KMS-11 (cell line): ENCODE results near the gene SEMA5A.

Source experiments
- H2AFZ ChIP-seq: fragments of 200-600 bp; sonication (generic); 2 replicates; pipeline ENCODE4 v1.6.1; 2016; ENCODE audit warnings: antibody characterized with exemption, mixed run types, low read depth
- H3K27ac ChIP-seq: fragments of 200-600 bp; sonication (generic); 2 replicates; pipeline ENCODE4 v1.6.1; 2016; ENCODE audit warnings: mild to moderate bottlenecking, mixed run types
- H3K27me3 ChIP-seq: fragments of 200-600 bp; sonication (generic); 2 replicates; pipeline ENCODE4 v1.6.1; 2017; ENCODE audit warnings: mild to moderate bottlenecking, low read depth, mixed run types, moderate library complexity; ENCODE audit not compliant: insufficient read depth
- H3K36me3 ChIP-seq: fragments of 200-600 bp; sonication (generic); 2 replicates; pipeline ENCODE4 v1.6.1; 2017; ENCODE audit warnings: mild to moderate bottlenecking, mixed run types; ENCODE audit not compliant: insufficient read depth
- H3K4me1 ChIP-seq: fragments of 200-600 bp; sonication (generic); 2 replicates; pipeline ENCODE4 v1.6.1; 2016; ENCODE audit warnings: mild to moderate bottlenecking, low read depth, mixed run types; ENCODE audit not compliant: poor library complexity, severe bottlenecking
- H3K4me2 ChIP-seq: fragments of 200-600 bp; sonication (generic); 2 replicates; pipeline ENCODE4 v1.7.0; 2016; ENCODE audit warnings: mild to moderate bottlenecking, mixed run types
- H3K4me3 ChIP-seq: fragments of 200-600 bp; sonication (generic); IDR thresholded peaks from 2 replicates; pipeline ENCODE4 v1.6.1; 2017; ENCODE audit warnings: low read depth, low read length, mixed read lengths; ENCODE audit not compliant: insufficient read depth
- H3K79me2 ChIP-seq: fragments of 200-600 bp; sonication (generic); 2 replicates; pipeline ENCODE4 v1.6.1; 2016; ENCODE audit warnings: low read depth, mixed run types; ENCODE audit not compliant: insufficient read depth
- H3K9ac ChIP-seq: fragments of 200-600 bp; sonication (generic); 2 replicates; pipeline ENCODE4 v1.6.1; 2016; ENCODE audit warnings: mild to moderate bottlenecking, mixed run types
- H4K20me1 ChIP-seq: fragments of 200-600 bp; sonication (generic); 2 replicates; pipeline ENCODE4 v1.6.1; 2016; ENCODE audit warnings: mild to moderate bottlenecking, mixed run types; ENCODE audit not compliant: insufficient read depth
- CTCF ChIP-seq: fragments of 200-600 bp; sonication (generic); conservative IDR thresholded peaks from 2 replicates; pipeline ENCODE4 v1.6.1; 2017; ENCODE audit warnings: low read depth, mild to moderate bottlenecking, antibody characterized with exemption, low read length, moderate library complexity, mixed read lengths

The SEMA5A gene

GRCh38 chr5:9395706-9396105, 150.2 kb downstream of the SEMA5A start:
- Histone ChIP-seq H3K36me3 (no peaks in the 10 kb centered on the region), H3K79me2 (no peaks in the 10 kb centered on the region), H2AFZ (no peak overlapping the region), H4K20me1 (no peaks in the 10 kb centered on the region), H3K4me1 (no peaks in the 10 kb centered on the region), H3K4me2 (no peak overlapping the region), H3K27ac (no peak overlapping the region), H3K4me3 (no peak overlapping the region), H3K27me3 (no peaks in the 10 kb centered on the region), H3K9ac (no peak overlapping the region)
- no peak for TF ChIP-seq CTCF

GRCh38 chr5:9394221-9394620, 151.7 kb downstream of the SEMA5A start:
- no peak overlapping the region for H3K4me3 ChIP-seq
- no peaks in the 10 kb centered on the region for H3K4me1 ChIP-seq
- no peaks in the 10 kb centered on the region for H3K79me2 ChIP-seq
- H3K27me3 ChIP-seq = no peaks in the 10 kb centered on the region
- no peak overlapping the region for H2AFZ ChIP-seq
- no peaks in the 10 kb centered on the region for H3K36me3 ChIP-seq
- H3K4me2 ChIP-seq = no peak overlapping the region
- no peaks in the 10 kb centered on the region for H4K20me1 ChIP-seq
- TF ChIP-seq CTCF = no peak
- no peak overlapping the region for H3K27ac ChIP-seq
- no peak overlapping the region for H3K9ac ChIP-seq

- H3K36me3 ChIP-seq = no peaks in the 10 kb centered on the region
- no peak overlapping the region for H3K4me3 ChIP-seq
- TF ChIP-seq CTCF = no peak
- no peaks in the 10 kb centered on the region for H3K4me1 ChIP-seq
- H2AFZ ChIP-seq = no peak overlapping the region
- H3K79me2 ChIP-seq = no peaks in the 10 kb centered on the region
- no peak overlapping the region for H3K27ac ChIP-seq
- no peak overlapping the region for H3K4me2 ChIP-seq
- H4K20me1 ChIP-seq = no peaks in the 10 kb centered on the region
- no peaks in the 10 kb centered on the region for H3K27me3 ChIP-seq
- no peak overlapping the region for H3K9ac ChIP-seq
Observed at GRCh38 chr5:9392625-9393024, 153.2 kb downstream of the SEMA5A start.

- Histone ChIP-seq H3K9ac (no peak overlapping the region), H3K27me3 (no peaks in the 10 kb centered on the region), H2AFZ (no peak overlapping the region), H3K79me2 (no peaks in the 10 kb centered on the region), H3K4me2 (no peak overlapping the region), H4K20me1 (no peaks in the 10 kb centered on the region), H3K27ac (no peak overlapping the region), H3K4me1 (no peaks in the 10 kb centered on the region), H3K36me3 (no peaks in the 10 kb centered on the region), H3K4me3 (no peak overlapping the region)
- no peak for TF ChIP-seq CTCF
Observed at GRCh38 chr5:9391080-9391479, 154.8 kb downstream of the SEMA5A start.

GRCh38 chr5:9390113-9390512, 155.8 kb downstream of the SEMA5A start:
- no peaks in the 10 kb centered on the region for H3K36me3 ChIP-seq
- no peak overlapping the region for H3K9ac ChIP-seq
- H3K79me2 ChIP-seq = no peaks in the 10 kb centered on the region
- no peaks in the 10 kb centered on the region for H3K4me1 ChIP-seq
- no peak for TF ChIP-seq CTCF
- no peak overlapping the region for H2AFZ ChIP-seq
- H4K20me1 ChIP-seq = no peaks in the 10 kb centered on the region
- no peak overlapping the region for H3K4me3 ChIP-seq
- H3K27me3 ChIP-seq = no peaks in the 10 kb centered on the region
- H3K27ac ChIP-seq = no peak overlapping the region
- no peak overlapping the region for H3K4me2 ChIP-seq
